NCI-H2171 treated with DMSO at 0.1 percent for 48 hours (cell line): ENCODE results near the gene GPT2.
"Not testable (repeated sequence)": the region's sequence is repeated elsewhere in the genome, so short reads cannot be mapped to it uniquely, and the experiment has no call there.

ENCODE experiments used
- DNase-seq: peaks from one replicate; lab custom pipeline; 2025; lab: John Stamatoyannopoulos, UW

Gene GPT2

GRCh38 chr16:46923513-46924295 lies 39.5 kb downstream of the GPT2 start:
- DNase-seq, result no peak

DNA sequence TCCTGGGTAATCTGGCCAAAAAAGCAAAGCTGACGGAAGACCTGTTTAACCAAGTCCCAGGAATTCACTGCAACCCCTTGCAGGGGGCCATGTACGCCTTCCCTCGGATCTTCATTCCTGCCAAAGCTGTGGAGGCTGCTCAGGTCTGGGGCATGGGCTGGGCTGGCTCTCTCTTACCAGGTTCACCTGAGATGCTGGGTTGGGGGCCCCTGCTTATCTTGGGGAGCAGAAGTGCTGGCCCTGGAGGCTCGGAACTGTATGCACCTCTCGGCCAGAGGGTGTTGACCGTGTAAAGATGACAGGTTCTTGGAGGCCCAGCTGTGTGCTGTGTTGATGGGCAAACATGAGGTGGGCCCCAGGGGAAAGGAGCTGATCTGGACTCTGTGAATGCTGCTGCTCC lies 40.2 kb downstream of the GPT2 start:
- DNase-seq, result no peak

DNA sequence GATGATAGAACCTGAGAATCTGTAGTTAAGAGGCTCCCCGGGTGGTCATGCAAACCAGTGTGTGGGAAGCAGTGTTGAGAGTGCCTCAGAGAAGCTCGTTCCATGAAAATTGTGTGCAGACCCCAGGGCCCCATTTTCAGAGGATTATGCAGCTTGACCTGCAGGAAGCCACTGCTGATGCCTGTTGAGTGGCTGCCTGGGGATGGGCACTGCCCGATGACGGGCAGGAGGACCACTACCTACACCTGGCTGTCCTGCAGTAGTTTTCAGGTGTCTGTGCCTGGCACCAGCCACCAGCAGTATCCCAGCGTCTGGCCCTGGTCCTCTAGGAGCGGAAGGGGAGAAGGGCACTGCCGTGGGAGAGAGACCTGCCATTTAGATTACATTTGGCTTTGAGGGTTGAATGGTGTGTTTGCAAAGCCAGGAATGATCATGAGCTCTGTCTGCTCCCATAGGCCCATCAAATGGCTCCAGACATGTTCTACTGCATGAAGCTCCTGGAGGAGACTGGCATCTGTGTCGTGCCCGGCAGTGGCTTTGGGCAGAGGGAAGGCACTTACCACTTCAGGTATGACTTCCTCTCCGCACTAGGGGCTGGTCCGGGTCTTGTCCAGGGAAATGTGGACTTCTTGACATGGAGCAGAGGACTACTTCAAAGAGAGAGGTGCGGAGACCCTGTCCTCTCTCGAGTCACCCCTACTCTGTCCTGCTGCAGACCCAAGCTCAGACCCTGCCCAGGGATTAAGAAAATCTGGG lies 42.5 kb downstream of the GPT2 start:
- DNase-seq, result no peak

- no peak for DNase-seq
These were observed 43.1 kb downstream of the GPT2 start for GRCh38 chr16:46927273-46927672.

GRCh38 chr16:46928811-46929210 lies 44.6 kb downstream of the GPT2 start:
- no peak for DNase-seq

GRCh38 chr16:46929378-46930332 lies 45.5 kb downstream of the GPT2 start:
- no peak for DNase-seq

DNA sequence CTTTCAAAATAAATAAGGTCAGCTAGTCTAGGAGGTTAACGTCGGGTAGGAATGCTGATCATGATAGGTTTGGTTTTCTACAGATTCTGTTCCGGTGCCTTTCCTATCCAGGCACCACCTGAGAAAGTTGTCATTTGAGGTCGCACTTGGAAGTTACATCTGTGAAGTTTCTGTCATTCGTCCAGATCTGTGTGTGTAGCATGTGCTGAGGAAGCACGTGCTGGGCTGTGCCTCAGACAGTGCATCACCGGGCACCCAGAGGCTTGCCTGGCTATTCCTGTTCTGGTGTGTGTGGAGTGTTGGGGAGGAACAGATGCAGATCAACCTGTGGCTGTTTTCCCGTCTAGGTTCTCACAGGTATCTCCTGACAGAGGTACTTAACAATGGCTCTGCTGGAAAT lies 46.7 kb downstream of the GPT2 start:
- no peak for DNase-seq

GRCh38 chr16:46932802-46933201 lies 48.6 kb downstream of the GPT2 start:
- DNase-seq, result peak; percentile 77

- DNase-seq, result no peak
These were observed 53.4 kb downstream of the GPT2 start for GRCh38 chr16:46937536-46937935.

- not testable (repeated sequence) for DNase-seq
These were observed 60.6 kb downstream of the GPT2 start for GRCh38 chr16:46944713-46945112.

- DNase-seq, result peak; percentile 49
These were observed 63.9 kb downstream of the GPT2 start for GRCh38 chr16:46947900-46948547.

DNA sequence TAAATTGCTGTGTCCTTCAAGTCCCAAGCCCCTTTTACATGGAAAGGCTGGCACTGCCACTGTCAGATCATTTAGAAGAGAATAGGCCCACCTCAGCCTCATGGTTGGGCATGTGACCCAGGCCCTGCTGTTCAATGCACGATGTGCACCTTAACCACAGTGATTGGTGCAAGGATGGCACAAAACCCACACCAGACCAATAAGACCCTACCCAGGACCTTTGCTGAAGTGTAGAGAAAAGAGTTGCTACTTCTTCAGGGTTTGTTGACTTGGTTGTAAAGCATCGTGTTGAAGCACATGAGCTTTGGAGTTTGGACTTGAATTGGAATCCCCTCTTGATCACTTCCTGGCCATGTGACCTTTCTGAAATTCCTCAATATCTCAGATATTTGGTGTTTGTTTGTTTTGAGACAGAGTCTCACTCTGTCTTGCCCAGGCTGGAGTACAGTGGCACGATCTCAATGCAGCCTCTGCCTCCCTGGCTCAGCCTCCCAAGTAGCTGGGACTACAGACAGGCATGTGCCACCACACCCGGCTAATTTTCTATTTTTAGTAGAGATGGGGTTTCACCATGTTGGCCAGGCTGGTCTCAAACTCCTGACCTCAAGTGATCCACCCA lies 64.5 kb downstream of the GPT2 start:
- no peak for DNase-seq

DNA sequence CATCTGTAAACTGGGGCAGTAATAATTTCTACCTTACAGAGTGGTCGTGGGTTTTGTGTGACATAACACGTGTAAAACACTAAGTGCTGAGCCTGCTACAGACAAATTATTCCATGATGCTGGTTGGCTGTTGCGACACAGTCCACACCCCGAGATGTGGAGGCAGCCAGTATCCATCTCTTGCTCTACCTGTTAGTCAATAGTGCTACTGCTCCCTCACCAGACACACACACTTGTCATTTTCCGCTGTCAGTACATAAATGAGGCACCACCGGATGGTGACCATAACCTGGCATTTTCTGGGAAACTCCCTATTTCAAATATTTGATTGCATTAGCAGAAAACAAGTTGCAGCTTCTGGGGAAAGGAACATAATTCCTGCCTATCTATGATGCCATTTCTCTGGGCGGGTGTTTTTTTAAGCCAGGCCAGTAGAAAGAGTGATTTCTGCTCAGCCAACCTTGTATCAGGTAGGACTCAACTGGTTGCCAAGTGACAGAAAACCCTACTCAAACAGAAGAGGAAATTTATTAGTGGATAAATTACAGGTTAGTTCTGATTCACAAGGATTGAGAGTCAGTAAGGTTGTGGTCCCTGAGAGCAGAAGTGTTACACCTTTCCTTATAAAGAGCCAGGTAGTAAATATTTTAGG lies 65.2 kb downstream of the GPT2 start:
- no peak for DNase-seq

- DNase-seq, result no peak
These were observed 65.8 kb downstream of the GPT2 start for GRCh38 chr16:46950009-46950408.

DNA sequence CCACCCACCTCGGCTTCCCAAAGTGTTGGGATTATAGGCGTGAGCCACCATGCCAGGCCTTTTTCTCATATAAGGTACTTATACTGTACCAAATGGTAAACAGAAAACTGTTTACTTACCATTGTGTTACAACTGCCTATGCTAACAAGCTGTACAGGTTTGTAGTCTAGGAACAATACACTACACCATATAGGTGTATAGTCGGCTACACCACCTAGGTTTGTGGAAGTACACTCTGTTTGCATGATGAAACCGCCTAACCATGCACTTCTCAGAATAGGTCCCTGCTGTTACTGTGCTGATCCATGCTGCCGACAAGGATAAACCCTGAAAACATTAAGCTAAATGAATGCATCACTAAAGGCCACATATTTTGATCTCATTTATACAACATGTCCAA lies 70.4 kb downstream of the GPT2 start:
- no peak for DNase-seq

- no peak for DNase-seq
These were observed 77.5 kb downstream of the GPT2 start for GRCh38 chr16:46961373-46962353.

DNA sequence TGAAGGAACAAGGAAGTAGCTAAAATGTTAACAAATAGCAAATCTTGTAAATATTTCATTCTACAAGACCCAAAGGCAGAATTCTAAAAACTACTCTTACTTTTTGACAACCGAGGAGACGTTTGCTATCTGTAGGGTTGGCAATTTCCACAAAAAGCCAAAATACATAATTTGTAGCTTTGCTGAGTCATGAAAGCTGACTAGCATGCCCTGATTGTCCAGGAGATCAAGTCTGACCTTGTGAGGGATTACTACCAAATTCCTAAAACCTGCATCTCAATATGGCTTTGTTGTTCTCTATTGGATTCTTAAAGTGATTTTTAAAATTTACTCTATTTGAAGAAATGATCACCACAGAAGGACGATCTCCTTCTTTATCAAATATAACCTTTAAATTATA lies 78.5 kb downstream of the GPT2 start:
- no peak for DNase-seq

GRCh38 chr16:46968063-46968435 lies 83.9 kb downstream of the GPT2 start:
- DNase-seq, result no peak

DNA sequence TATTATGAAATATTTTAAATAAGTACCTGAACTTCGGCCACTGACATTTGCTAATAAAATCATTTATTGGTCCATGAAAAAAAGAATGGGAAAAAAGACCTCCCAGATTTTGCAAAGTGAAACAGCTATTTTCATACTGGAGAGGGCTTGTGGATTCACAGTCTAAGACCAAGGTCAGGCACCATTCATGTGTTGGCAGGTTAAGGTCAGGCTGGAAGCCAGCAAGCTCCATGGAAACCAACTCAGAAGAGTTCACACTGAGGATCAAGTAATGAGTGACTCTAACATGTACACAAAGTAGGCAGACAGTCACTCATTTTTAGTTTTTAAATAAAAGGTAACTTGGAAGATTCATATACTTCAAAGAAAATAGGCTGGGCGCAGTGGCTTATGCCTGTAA lies 85.9 kb downstream of the GPT2 start:
- DNase-seq, result no peak

GRCh38 chr16:46971271-46971670 lies 87.1 kb downstream of the GPT2 start:
- no peak for DNase-seq
